ENCODE measurements around the gene OR2A2. TPM values are rescaled to one million over a fixed set of nuclear protein-coding genes. Genes with fewer than 3 reads are reported as not detected.
A peak's percentile ranks its signal among the peaks of the same experiment; 100 is the strongest.
"Not testable (repeated sequence)": the region's sequence is repeated elsewhere in the genome, so short reads cannot be mapped to it uniquely, and the experiment has no call there.

Gene OR2A2
- total RNA-seq, 1 donor from 2014 or later: not detected

- TF ChIP-seq CTCF (IDR thresholded peaks at IDR 0.05; ENCODE audit: insufficient read depth, low read length, severe bottlenecking): no peak
- Histone ChIP-seq H3K4me3 (ENCODE audit: low read depth, low read length) (no peak overlapping the region), H3K27me3 (ENCODE audit: control insufficient read depth, insufficient read depth, low read length) (no peaks in the 10 kb centered on the region), H3K36me3 (ENCODE audit: control insufficient read depth, insufficient read depth, low read length) (no peaks in the 10 kb centered on the region)
- FAIRE-seq (no peak), DNase-seq (ENCODE audit: low read depth) (no peak)
Observed at GRCh38 chr7:144105211-144105610, 4.2 kb upstream of the OR2A2 start.

GRCh38 chr7:144110272-144110671 lies 889 bp downstream of the OR2A2 start:
- H3K4me3 ChIP-seq (ENCODE audit: low read depth, low read length): no peak overlapping the region
- no peaks in the 10 kb centered on the region for H3K27me3 ChIP-seq (ENCODE audit: control insufficient read depth, insufficient read depth, low read length)
- DNase-seq (ENCODE audit: low read depth) (no peak), FAIRE-seq (no peak)
- TF ChIP-seq CTCF (IDR thresholded peaks at IDR 0.05; ENCODE audit: insufficient read depth, low read length, severe bottlenecking): no peak
- H3K36me3 ChIP-seq (ENCODE audit: control insufficient read depth, insufficient read depth, low read length): no peaks in the 10 kb centered on the region

- Histone ChIP-seq H3K4me3 (ENCODE audit: low read depth, low read length) (no peak overlapping the region), H3K36me3 (ENCODE audit: control insufficient read depth, insufficient read depth, low read length) (no peaks in the 10 kb centered on the region), H3K27me3 (ENCODE audit: control insufficient read depth, insufficient read depth, low read length) (no peaks in the 10 kb centered on the region)
- FAIRE-seq: no peak
- DNase-seq (ENCODE audit: low read depth): no peak
- TF ChIP-seq CTCF (IDR thresholded peaks at IDR 0.05; ENCODE audit: insufficient read depth, low read length, severe bottlenecking): no peak
Observed at GRCh38 chr7:144113651-144114050, 4.3 kb downstream of the OR2A2 start.

- FAIRE-seq (no peak), DNase-seq (ENCODE audit: low read depth) (no peak)
- Histone ChIP-seq H3K4me3 (ENCODE audit: low read depth, low read length) (no peak overlapping the region), H3K36me3 (ENCODE audit: control insufficient read depth, insufficient read depth, low read length) (no peaks in the 10 kb centered on the region), H3K27me3 (ENCODE audit: control insufficient read depth, insufficient read depth, low read length) (no peaks in the 10 kb centered on the region)
- no peak for TF ChIP-seq CTCF (IDR thresholded peaks at IDR 0.05; ENCODE audit: insufficient read depth, low read length, severe bottlenecking)
Observed at GRCh38 chr7:144118341-144118740, 9.0 kb downstream of the OR2A2 start.

- Histone ChIP-seq H3K27me3 (ENCODE audit: control insufficient read depth, insufficient read depth, low read length) (no peaks in the 10 kb centered on the region), H3K4me3 (ENCODE audit: low read depth, low read length) (no peak within 1 kb of the TSS), H3K36me3 (ENCODE audit: control insufficient read depth, insufficient read depth, low read length) (no peaks in the 10 kb centered on the region)
- no peak for FAIRE-seq
- no peak for DNase-seq (ENCODE audit: low read depth)
- no peak for TF ChIP-seq CTCF (IDR thresholded peaks at IDR 0.05; ENCODE audit: insufficient read depth, low read length, severe bottlenecking)
Observed at GRCh38 chr7:144122876-144123275, 13.5 kb downstream of the OR2A2 start, which contains the start of gene OR2A14. Gene OR2A14 (plus strand): TSS chr7:144123176. CDS start chr7:144129113, 5,937 bp downstream.

- no peak for FAIRE-seq
- peak; percentile 90 for TF ChIP-seq CTCF (IDR thresholded peaks at IDR 0.05; ENCODE audit: insufficient read depth, low read length, severe bottlenecking)
- Histone ChIP-seq H3K4me3 (ENCODE audit: low read depth, low read length) (no peak overlapping the region), H3K36me3 (ENCODE audit: control insufficient read depth, insufficient read depth, low read length) (no peaks in the 10 kb centered on the region), H3K27me3 (ENCODE audit: control insufficient read depth, insufficient read depth, low read length) (no peaks in the 10 kb centered on the region)
- peak; percentile 73 for DNase-seq (ENCODE audit: low read depth)
Observed at GRCh38 chr7:144127714-144128334, 18.4 kb downstream of the OR2A2 start.

DNA sequence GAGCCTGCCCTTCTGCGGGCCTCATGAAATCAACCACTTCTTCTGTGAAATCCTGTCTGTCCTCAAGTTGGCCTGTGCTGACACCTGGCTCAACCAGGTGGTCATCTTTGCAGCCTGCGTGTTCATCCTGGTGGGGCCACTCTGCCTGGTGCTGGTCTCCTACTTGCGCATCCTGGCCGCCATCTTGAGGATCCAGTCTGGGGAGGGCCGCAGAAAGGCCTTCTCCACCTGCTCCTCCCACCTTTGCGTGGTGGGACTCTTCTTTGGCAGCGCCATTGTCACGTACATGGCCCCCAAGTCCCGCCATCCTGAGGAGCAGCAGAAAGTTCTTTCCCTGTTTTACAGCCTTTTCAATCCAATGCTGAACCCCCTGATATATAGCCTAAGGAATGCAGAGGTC lies 20.2 kb downstream of the OR2A2 start:
- H3K36me3 ChIP-seq (ENCODE audit: control insufficient read depth, insufficient read depth, low read length); H3K27me3 ChIP-seq (ENCODE audit: control insufficient read depth, insufficient read depth, low read length); FAIRE-seq; H3K4me3 ChIP-seq (ENCODE audit: low read depth, low read length); DNase-seq (ENCODE audit: low read depth): not testable (repeated sequence)
